ENCODE data around the gene GATM. TPM values are rescaled to one million over a fixed set of nuclear protein-coding genes. Genes with fewer than 3 reads are reported as not detected.

GATM gene
- total and polyA plus RNA-seq, 2 of the 4 experiments (the other 2 are of a cell fraction) = 0.10 to 0.18 TPM

DNA sequence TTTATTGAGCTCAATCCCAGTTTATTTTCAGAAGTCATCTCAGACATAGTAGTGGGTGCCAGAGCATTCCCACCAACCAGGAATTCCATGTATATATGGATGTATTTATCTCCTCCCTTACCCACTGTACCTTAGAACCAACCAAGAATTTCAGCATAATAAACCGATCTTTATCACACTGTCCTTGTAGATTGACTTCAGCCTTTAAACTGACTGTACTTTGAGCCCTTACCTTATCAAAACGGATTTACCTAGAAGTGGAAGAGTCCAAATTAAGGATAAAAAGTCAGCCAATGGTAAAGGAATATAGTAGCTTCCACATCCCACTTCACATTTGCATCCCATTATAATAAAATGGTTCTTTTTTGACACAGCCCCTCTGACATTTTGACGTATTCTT is 37.9 kb downstream of the GATM start:
- in situ Hi-C loops (cut with MboI; ENCODE audit: low sequenced_read_pairs) = no loop called here
- CTCF ChIA-PET = interaction anchor here (1.0 to 1.7 kb wide), 2 partner anchors 13 to 222 kb away, joined by 3 to 7 read pairs; no protein-coding TSS in a partner anchor

More for the DNA sequence above, 37.9 kb downstream of the GATM start:
- no peaks in the 10 kb centered on the region for H3K9me1 ChIP-seq (ENCODE audit: insufficient read depth, low read length)
- no peak overlapping the region for H2BK20ac ChIP-seq (ENCODE audit: low read depth, low read length)
- H3K18ac ChIP-seq (ENCODE audit: low read depth, low read length) = no peak overlapping the region
- H2BK15ac ChIP-seq (ENCODE audit: low read depth, low read length) = no peak overlapping the region
- no peak overlapping the region for H3K27ac ChIP-seq (ENCODE audit: insufficient read depth, low read length)
- no peak overlapping the region for H3K4me2 ChIP-seq (ENCODE audit: low read depth, low read length)
- H3K23ac ChIP-seq (ENCODE audit: low read depth, low read length) = no peak overlapping the region
- no peak overlapping the region for H2AK5ac ChIP-seq (ENCODE audit: low read depth, low read length)
- H3K4me3 ChIP-seq (ENCODE audit: insufficient read depth, low read depth, low read length) = no peak overlapping the region
- TF ChIP-seq RCOR1 (IDR thresholded peaks at IDR 0.05; ENCODE audit: insufficient replicate concordance, low read length) (no peak), RAD21 (IDR thresholded peaks at IDR 0.05; ENCODE audit: low read length) (no peak), CHD1 (IDR thresholded peaks at IDR 0.05; ENCODE audit: low read depth, low read length) (no peak)
- TF ChIP-seq, protein P1, sequence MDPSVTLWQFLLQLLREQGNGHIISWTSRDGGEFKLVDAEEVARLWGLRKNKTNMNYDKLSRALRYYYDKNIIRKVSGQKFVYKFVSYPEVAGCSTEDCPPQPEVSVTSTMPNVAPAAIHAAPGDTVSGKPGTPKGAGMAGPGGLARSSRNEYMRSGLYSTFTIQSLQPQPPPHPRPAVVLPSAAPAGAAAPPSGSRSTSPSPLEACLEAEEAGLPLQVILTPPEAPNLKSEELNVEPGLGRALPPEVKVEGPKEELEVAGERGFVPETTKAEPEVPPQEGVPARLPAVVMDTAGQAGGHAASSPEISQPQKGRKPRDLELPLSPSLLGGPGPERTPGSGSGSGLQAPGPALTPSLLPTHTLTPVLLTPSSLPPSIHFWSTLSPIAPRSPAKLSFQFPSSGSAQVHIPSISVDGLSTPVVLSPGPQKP (IDR thresholded peaks at IDR 0.05; ENCODE audit: borderline replicate concordance, low read depth, low read length) = no peak
- DNase-seq = no peak
- intact Hi-C loops (cut with micrococcal nuclease) (no loop called here), dilution Hi-C loops (cut with HindIII; ENCODE audit: low sequenced_read_pairs, unreplicated experiment) (no loop called here)
- no peak overlapping the region for H3K4ac ChIP-seq (ENCODE audit: low read depth, low read length)
- no peak overlapping the region for H3K9ac ChIP-seq (ENCODE audit: low read depth, low read length)
- no peak overlapping the region for H4K91ac ChIP-seq (ENCODE audit: insufficient read depth, low read depth, low read length)
- H2BK120ac ChIP-seq (ENCODE audit: low read depth, low read length) = no peak overlapping the region
- no peaks in the 10 kb centered on the region for H3K4me1 ChIP-seq (ENCODE audit: control insufficient read depth, insufficient read depth, low read length)
- no peaks in the 10 kb centered on the region; the same call in 1 of the 2 replicates for H3K27me3 ChIP-seq (ENCODE audit: control insufficient read depth, insufficient read depth, low read length)
- H3K9me3 ChIP-seq (ENCODE audit: control insufficient read depth, insufficient read depth, low read length) = no peaks in the 10 kb centered on the region
- BruUV-seq (replicated peaks) = no TSS peak
- POLR2A ChIA-PET (ENCODE audit: unreplicated experiment) = no interaction called here
- H4K20me1 ChIP-seq (ENCODE audit: insufficient read depth, low read length) = no peaks in the 10 kb centered on the region
- H3K79me1 ChIP-seq (ENCODE audit: low read depth in 1 of 2, low read length in 2 of 2) = no peaks in the 10 kb centered on the region
- H3K56ac ChIP-seq (ENCODE audit: extremely low read depth, insufficient read depth, low read length) = no peak overlapping the region
- no peak overlapping the region for H4K8ac ChIP-seq (ENCODE audit: low read depth in 2 of 2, low read length in 2 of 2)
- no CpG with 5 or more reads among the region's 3 CpGs for WGBS, 2 experiments (ENCODE audit: extremely low coverage in 2 of 2, insufficient read length in 1 of 2)
- no peak overlapping the region for H2AFZ ChIP-seq (replicated peaks; ENCODE audit: low read length, poor library complexity)
- no peak overlapping the region for H2BK5ac ChIP-seq (ENCODE audit: low read depth, low read length, poor library complexity, severe bottlenecking)
- H4K5ac ChIP-seq (ENCODE audit: low read depth, low read length) = no peak overlapping the region
- ATAC-seq (ENCODE audit: low read depth) = no peak
- no peak overlapping the region for H3K14ac ChIP-seq (replicated peaks; ENCODE audit: low read depth, low read length)
- H2AK9ac ChIP-seq (replicated peaks; ENCODE audit: low read depth, low read length, poor library complexity) = no peak overlapping the region
- no peaks in the 10 kb centered on the region for H3K36me3 ChIP-seq (ENCODE audit: control insufficient read depth, insufficient read depth, low read length)
